ES-I3 (cell line): ENCODE data around the gene METTL27.

Source experiments
- H3K36me3 ChIP-seq: 2 replicates; pipeline ENCODE4 v1.6.1; 2013; ENCODE audit warnings: mild to moderate bottlenecking, low read length, control low read depth, moderate library complexity; ENCODE audit not compliant: insufficient read depth
- H3K4me1 ChIP-seq: 2 replicates; pipeline ENCODE4 v1.6.1; 2013; ENCODE audit warnings: mild to moderate bottlenecking, control low read depth, low read length; ENCODE audit not compliant: insufficient read depth
- H3K9ac ChIP-seq: 2 replicates; pipeline ENCODE4 v1.6.1; 2013; ENCODE audit warnings: low read depth, mild to moderate bottlenecking, low read length, moderate library complexity
- H3K9me3 ChIP-seq: 2 replicates; pipeline ENCODE4 v1.6.1; 2013; ENCODE audit warnings: mild to moderate bottlenecking, low read length, moderate library complexity; ENCODE audit not compliant: control insufficient read depth, insufficient read depth

The METTL27 gene

GRCh38 chr7:73876973-73877372 is 34.7 kb upstream of the METTL27 start:
- Histone ChIP-seq H3K4me1 (no peaks in the 10 kb centered on the region), H3K36me3 (no peaks in the 10 kb centered on the region), H3K9ac (no peak overlapping the region), H3K9me3 (no peaks in the 10 kb centered on the region)

- Histone ChIP-seq H3K4me1 (no peaks in the 10 kb centered on the region; the same call in 1 of the 2 replicates), H3K36me3 (no peaks in the 10 kb centered on the region), H3K9me3 (no peaks in the 10 kb centered on the region), H3K9ac (no peak overlapping the region)
These were observed 34.0 kb upstream of the METTL27 start for GRCh38 chr7:73876361-73876760.

GRCh38 chr7:73872056-73872908 is 30.0 kb upstream of the METTL27 start:
- Histone ChIP-seq H3K9ac (no peak overlapping the region), H3K4me1 (peaks cover 12% of the 10 kb centered on the region; the same call in 1 of the 2 replicates), H3K36me3 (no peaks in the 10 kb centered on the region)

GRCh38 chr7:73871163-73872011 is 29.1 kb upstream of the METTL27 start:
- Histone ChIP-seq H3K9ac (no peak overlapping the region), H3K4me1 (peaks cover 12% of the 10 kb centered on the region; the same call in 1 of the 2 replicates), H3K36me3 (no peaks in the 10 kb centered on the region), H3K9me3 (no peaks in the 10 kb centered on the region)

More at GRCh38 chr7:73872056-73872908, 30.0 kb upstream of the METTL27 start:
- H3K9me3 ChIP-seq: no peaks in the 10 kb centered on the region

- Histone ChIP-seq H3K9me3 (no peaks in the 10 kb centered on the region), H3K36me3 (no peaks in the 10 kb centered on the region), H3K4me1 (peaks cover 12% of the 10 kb centered on the region; the same call in 1 of the 2 replicates), H3K9ac (no peak overlapping the region)
These were observed 27.8 kb upstream of the METTL27 start for GRCh38 chr7:73870041-73870492.

- Histone ChIP-seq H3K4me1 (peaks cover 12% of the 10 kb centered on the region; the same call in 1 of the 2 replicates), H3K36me3 (no peaks in the 10 kb centered on the region), H3K9me3 (no peaks in the 10 kb centered on the region), H3K9ac (no peak overlapping the region; the same call in 1 of the 2 replicates)
These were observed 26.9 kb upstream of the METTL27 start for GRCh38 chr7:73869011-73869798.

- Histone ChIP-seq H3K9me3 (no peaks in the 10 kb centered on the region), H3K36me3 (no peaks in the 10 kb centered on the region), H3K4me1 (peaks cover 12% of the 10 kb centered on the region; the same call in 1 of the 2 replicates), H3K9ac (no peak overlapping the region)
These were observed 24.1 kb upstream of the METTL27 start for GRCh38 chr7:73866446-73866767.

- Histone ChIP-seq H3K9ac (no peak overlapping the region), H3K36me3 (no peaks in the 10 kb centered on the region), H3K4me1 (peaks cover 12% of the 10 kb centered on the region; the same call in 1 of the 2 replicates), H3K9me3 (no peaks in the 10 kb centered on the region)
These were observed 23.6 kb upstream of the METTL27 start for GRCh38 chr7:73865738-73866445.

- no peak overlapping the region for H3K9ac ChIP-seq
- H3K36me3 ChIP-seq: no peaks in the 10 kb centered on the region
- no peaks in the 10 kb centered on the region for H3K9me3 ChIP-seq
- H3K4me1 ChIP-seq: peaks cover 10% of the 10 kb centered on the region; the same call in 1 of the 2 replicates
These were observed 22.8 kb upstream of the METTL27 start for GRCh38 chr7:73864981-73865711.

- no peaks in the 10 kb centered on the region; the same call in 1 of the 2 replicates for H3K9me3 ChIP-seq
- H3K36me3 ChIP-seq: no peaks in the 10 kb centered on the region
- no peak overlapping the region for H3K9ac ChIP-seq
- no peaks in the 10 kb centered on the region for H3K4me1 ChIP-seq
These were observed 19.0 kb upstream of the METTL27 start for GRCh38 chr7:73861305-73861704.

- Histone ChIP-seq H3K36me3 (no peaks in the 10 kb centered on the region), H3K4me1 (peaks cover under 1% of the 10 kb centered on the region; the same call in 1 of the 2 replicates), H3K9me3 (no peaks in the 10 kb centered on the region; the same call in 1 of the 2 replicates), H3K9ac (no peak within 1 kb of the TSS)
These were observed 18.5 kb upstream of the METTL27 start, which contains the start of gene TMEM270 for GRCh38 chr7:73860859-73861258. TSS of gene TMEM270 (plus strand) at chr7:73861159. CDS start at chr7:73861195, 36 bp downstream.

- Histone ChIP-seq H3K36me3 (no peaks in the 10 kb centered on the region), H3K4me1 (peaks cover 3% of the 10 kb centered on the region; the same call in 1 of the 2 replicates), H3K9me3 (no peaks in the 10 kb centered on the region; the same call in 1 of the 2 replicates), H3K9ac (no peak overlapping the region)
These were observed 16.5 kb upstream of the METTL27 start for GRCh38 chr7:73858807-73859206.

GRCh38 chr7:73856941-73857340 is 14.6 kb upstream of the METTL27 start:
- Histone ChIP-seq H3K9ac (no peak overlapping the region), H3K4me1 (peaks cover 10% of the 10 kb centered on the region), H3K36me3 (no peaks in the 10 kb centered on the region), H3K9me3 (no peaks in the 10 kb centered on the region; the same call in 1 of the 2 replicates)
